Fibroblast of villous mesenchyme (primary cell): ENCODE data around the gene SLC2A8. TPM values are rescaled to one million over a fixed set of nuclear protein-coding genes. Genes with fewer than 3 reads are reported as not detected.

ENCODE experiments used
- DNase-seq: peaks from one replicate; pipeline ENCODE4 v3.0.0-alpha.2; 2010; ENCODE audit warnings: low read depth
- H3K4me3 ChIP-seq: 2 replicates; pipeline ENCODE4 v1.5.1; 2011; ENCODE audit warnings: low read depth, mild to moderate bottlenecking, low read length
- CTCF ChIP-seq: IDR thresholded peaks from 2 replicates; pipeline ENCODE4 v1.5.1; 2012; ENCODE audit warnings: low read depth, mild to moderate bottlenecking, low read length; ENCODE audit not compliant: insufficient read depth
- total RNA-seq: library from RNA; depleted of rRNA; stranded (reverse); fragments of >200 nt; gene quantifications from 2 replicates; pipeline ENCODE4 v1.2.3, GENCODE V29; 2012

SLC2A8 gene
- total RNA-seq, 1 donor: 8.2 TPM

- no peak for TF ChIP-seq CTCF
- DNase-seq: no peak
- H3K4me3 ChIP-seq: no peak overlapping the region
These were observed 40.1 kb upstream of the SLC2A8 start for GRCh38 chr9:127356906-127357305.

GRCh38 chr9:127358023-127358535 is 38.9 kb upstream of the SLC2A8 start:
- TF ChIP-seq CTCF: no peak
- DNase-seq: no peak
- no peak overlapping the region for H3K4me3 ChIP-seq

GRCh38 chr9:127358770-127359169 is 38.2 kb upstream of the SLC2A8 start:
- no peak for DNase-seq
- TF ChIP-seq CTCF: no peak
- H3K4me3 ChIP-seq: no peak overlapping the region

GRCh38 chr9:127360250-127360649 is 36.7 kb upstream of the SLC2A8 start:
- no peak for DNase-seq
- peak; percentile 36 for TF ChIP-seq CTCF

GRCh38 chr9:127360829-127361228 is 36.1 kb upstream of the SLC2A8 start:
- peak; percentile 40 for TF ChIP-seq CTCF
- peak; percentile 51 for DNase-seq
- no peak overlapping the region for H3K4me3 ChIP-seq

More at GRCh38 chr9:127360250-127360649, 36.7 kb upstream of the SLC2A8 start:
- no peak overlapping the region for H3K4me3 ChIP-seq

- no peak for DNase-seq
- TF ChIP-seq CTCF: no peak
- no peak overlapping the region for H3K4me3 ChIP-seq
These were observed 35.4 kb upstream of the SLC2A8 start for GRCh38 chr9:127361561-127361960.

- no peak for TF ChIP-seq CTCF
- no peak for DNase-seq
- H3K4me3 ChIP-seq: no peak overlapping the region
These were observed 34.1 kb upstream of the SLC2A8 start for GRCh38 chr9:127362829-127363228.
